A549 (cell line): ENCODE data around the gene OBP2A.

ENCODE experiments used
- BHLHE40 ChIP-seq: IDR thresholded peaks from 2 replicates; pipeline ENCODE4 v1.6.1; 2012; ENCODE audit warnings: low read depth, low read length, inconsistent platforms
- CTCF ChIP-seq: fragments of >200 bp; sonication (Bioruptor Twin); formaldehyde crosslinking; IDR thresholded peaks from 3 replicates; pipeline ENCODE4 v1.5.1; 2016
- EP300 ChIP-seq, 2 experiments: fragments of >200 bp; sonication (Bioruptor Twin); formaldehyde crosslinking; IDR thresholded peaks; 2 replicates in 1 of 2; 3 replicates in 1 of 2; pipeline ENCODE4 v1.6.1; 2016 to 2017
- GATA3 ChIP-seq: IDR thresholded peaks from 2 replicates; pipeline ENCODE4 v1.6.1; 2012; ENCODE audit warnings: borderline replicate concordance
- MAZ ChIP-seq: fragments of 150-350 bp; IDR thresholded peaks from 2 replicates; pipeline ENCODE4 v1.6.1; 2014; ENCODE audit warnings: antibody characterized with exemption, low read depth, low read length, borderline replicate concordance
- POLR2A ChIP-seq: IDR thresholded peaks from 2 replicates; pipeline ENCODE4 v1.6.1; 2012; ENCODE audit warnings: mild to moderate bottlenecking, low read length
- POLR2AphosphoS2 ChIP-seq: conservative IDR thresholded peaks from 2 replicates; pipeline ENCODE4 v1.6.1; 2012; ENCODE audit warnings: low read length, improper control_type of control experiment, inconsistent platforms
- RAD21 ChIP-seq, 2 experiments: fragments of >200 bp in 1 of 2; sonication (Bioruptor Twin) in 1 of 2; formaldehyde crosslinking in 1 of 2; IDR thresholded peaks in 1 of 2; conservative IDR thresholded peaks in 1 of 2; 2 replicates in 1 of 2; 3 replicates in 1 of 2; pipeline ENCODE4 v1.6.1; 2012 to 2018; ENCODE audit warnings: inconsistent platforms in 1 of 2
- SREBF2 ChIP-seq: fragments of 450-650 bp; IDR thresholded peaks from 2 replicates; pipeline ENCODE4 v1.6.1; 2014; ENCODE audit warnings: mild to moderate bottlenecking, moderate library complexity
- TF ChIP-seq, protein P1 (sequence below): IDR thresholded peaks from 2 replicates; pipeline ENCODE4 v1.6.1; 2012

GRCh38 chr9:135562235-135562745 lies 16.4 kb downstream of the OBP2A start:
- TF ChIP-seq CTCF (no peak), POLR2AphosphoS2 (no peak), RAD21 (conservative IDR thresholded peaks at IDR 0.05 in 1 of 2, IDR thresholded peaks at IDR 0.05 in 1 of 2) (no peak), GATA3 (no peak), EP300 (IDR thresholded peaks at IDR 0.05) (no peak), MAZ (no peak), BHLHE40 (no peak), SREBF2 (no peak), POLR2A (no peak)
- TF ChIP-seq, protein P1, sequence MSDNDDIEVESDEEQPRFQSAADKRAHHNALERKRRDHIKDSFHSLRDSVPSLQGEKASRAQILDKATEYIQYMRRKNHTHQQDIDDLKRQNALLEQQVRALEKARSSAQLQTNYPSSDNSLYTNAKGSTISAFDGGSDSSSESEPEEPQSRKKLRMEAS: no peak
